GM18951 (cell line): ENCODE results near the gene GPR158.

Experiments
- POLR2A ChIP-seq: IDR thresholded peaks from 4 replicates; pipeline ENCODE4 v1.6.1; 2011; ENCODE audit warnings: mild to moderate bottlenecking; ENCODE audit not compliant: insufficient read length, insufficient read depth; ENCODE audit errors: extremely low read depth
- in situ Hi-C: fragments of 300-500 bp; cut with MboI; formaldehyde crosslinking; loops from one replicate; pipeline ENCODE4 v1.12.0; 2022; ENCODE audit warnings: low sequenced_read_pairs, mixed read lengths, inconsistent platforms; ENCODE audit not compliant: unreplicated experiment

Gene GPR158

DNA sequence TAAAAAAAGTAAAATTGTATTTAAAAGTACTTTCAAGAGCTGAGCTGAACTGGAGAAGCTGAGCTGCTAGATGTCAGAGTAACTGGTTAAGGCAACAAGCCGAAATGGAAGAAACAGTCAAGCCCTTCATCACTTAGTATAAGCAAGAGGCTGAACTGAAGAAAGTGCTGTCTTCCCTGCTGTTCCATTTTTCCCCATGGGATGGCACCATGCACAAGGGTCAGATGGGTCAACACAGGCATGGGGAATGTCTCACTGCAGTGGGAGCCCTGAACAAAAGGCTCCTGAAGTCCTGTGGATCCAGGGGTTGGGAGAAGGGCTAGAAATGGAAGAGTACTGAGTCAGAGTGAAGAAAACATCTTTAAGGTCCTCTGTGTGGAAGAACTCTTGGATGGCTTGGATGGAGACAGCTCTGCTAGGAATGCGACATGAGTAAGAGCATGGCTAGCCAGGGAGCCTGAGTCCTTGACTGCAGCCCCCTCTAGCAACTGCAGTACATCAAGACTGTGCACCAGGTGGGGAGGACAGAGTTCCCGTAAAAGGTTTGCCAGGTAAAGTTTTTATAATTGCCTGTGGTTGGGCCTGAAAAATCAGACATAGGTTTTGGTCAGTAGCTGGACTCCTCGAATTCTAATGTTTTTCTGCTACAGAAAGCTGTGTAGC lies 348.3 kb downstream of the GPR158 start:
- TF ChIP-seq POLR2A: no peak
- in situ Hi-C loops: no loop called here

DNA sequence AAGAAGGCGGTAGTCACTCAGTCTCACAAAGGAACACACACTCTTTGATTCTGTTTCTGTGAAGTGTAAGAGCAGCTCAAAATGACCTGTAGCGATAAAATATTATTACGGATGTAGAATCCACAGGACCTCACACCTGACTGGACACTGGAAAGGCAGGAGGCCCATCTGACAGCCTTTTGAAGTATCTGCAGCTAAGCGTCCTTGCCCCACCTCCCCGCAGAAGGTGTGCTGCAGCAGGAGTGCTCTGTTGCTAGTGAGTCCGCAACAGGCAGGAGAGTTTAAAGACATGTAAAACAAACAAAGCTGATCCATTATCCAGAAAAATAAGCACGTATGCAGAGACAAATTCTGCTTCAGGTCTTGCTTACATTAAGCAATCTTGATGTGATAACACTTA lies 355.5 kb downstream of the GPR158 start:
- no peak for TF ChIP-seq POLR2A
- in situ Hi-C loops: no loop called here

DNA sequence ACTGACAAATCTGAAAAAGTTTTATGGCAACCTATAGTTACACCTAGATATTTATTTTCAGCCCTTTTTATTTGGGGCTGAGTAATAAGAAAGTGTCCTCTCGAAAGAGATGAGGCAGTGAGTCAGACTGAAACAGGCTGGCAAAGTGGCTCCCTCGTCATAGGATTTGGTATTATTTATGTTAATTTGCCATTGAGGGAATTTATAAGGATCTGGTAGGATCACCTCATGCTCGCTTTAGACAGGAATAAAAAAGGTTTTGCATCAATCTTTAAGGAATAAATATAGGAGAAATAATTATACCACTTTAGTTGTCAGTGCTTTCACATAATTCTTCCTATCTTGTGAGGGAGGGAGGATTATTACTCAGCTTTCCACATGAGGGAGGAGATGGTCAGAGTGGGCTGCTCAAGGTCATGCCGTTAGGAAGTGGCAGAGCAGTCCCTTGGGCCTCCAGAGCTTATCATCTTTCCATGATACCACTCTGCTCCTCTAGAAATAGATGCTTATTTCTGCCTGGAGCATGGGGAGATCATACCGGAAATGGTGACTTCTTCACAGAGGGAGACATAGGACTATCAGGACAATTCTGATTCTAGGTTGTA lies 356.8 kb downstream of the GPR158 start:
- in situ Hi-C loops: no loop called here
- no peak for TF ChIP-seq POLR2A

DNA sequence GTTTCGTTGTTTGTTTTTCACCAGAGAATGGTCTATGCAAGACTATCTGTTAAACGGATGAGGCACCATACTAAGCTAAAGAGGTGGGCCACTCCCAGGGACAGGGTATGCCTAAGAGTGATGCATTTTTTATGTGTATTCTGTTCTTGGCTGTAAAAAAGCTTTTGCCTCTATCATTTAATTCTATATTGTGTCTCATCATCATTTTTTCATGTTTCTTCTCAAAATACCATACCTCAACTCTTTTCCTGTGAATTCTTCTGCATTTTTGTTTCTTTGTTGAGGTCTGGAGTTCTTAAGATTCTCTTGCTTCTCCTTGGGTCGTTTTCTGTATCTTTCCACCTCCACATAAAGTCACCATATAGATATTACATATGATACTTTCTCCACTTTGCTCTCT lies 357.4 kb downstream of the GPR158 start:
- TF ChIP-seq POLR2A: no peak
- in situ Hi-C loops: no loop called here

DNA sequence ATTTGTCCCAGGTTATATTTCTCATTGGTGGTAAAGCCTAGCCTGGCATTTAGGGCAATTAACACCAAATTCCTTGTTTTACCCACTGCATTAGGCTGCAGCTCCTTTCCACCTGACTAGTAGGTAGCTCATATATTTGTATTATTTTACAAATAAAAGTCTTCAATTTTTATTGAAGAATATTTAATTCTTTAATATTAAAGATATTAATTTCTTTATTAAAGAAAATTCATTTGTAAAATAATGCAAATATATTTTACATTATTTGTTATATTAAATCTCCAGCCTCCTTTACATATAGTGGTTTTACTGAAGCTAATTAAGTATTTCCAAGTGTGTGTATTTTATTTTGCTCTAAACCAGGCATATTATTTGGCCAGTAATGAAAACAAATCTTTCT lies 361.2 kb downstream of the GPR158 start:
- in situ Hi-C loops: no loop called here
- TF ChIP-seq POLR2A: no peak

DNA sequence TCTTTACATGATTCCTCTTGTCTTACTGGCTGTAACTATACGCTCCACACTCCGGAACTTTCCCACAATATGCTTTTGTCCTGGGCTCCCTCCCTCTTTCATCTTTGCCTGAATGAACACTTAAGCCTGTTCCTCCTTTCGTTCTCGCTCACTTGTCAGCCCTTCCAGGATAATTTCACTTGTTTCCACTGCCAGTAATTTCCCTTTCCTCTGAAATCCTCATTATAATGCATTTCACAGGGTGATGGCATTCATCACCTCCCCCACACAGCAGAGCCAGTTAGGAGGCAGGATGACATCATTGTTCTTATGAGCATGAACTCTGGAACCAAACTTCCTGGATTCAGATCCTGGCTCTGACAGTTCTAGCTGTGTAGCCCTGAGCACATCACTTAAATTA lies 372.6 kb downstream of the GPR158 start:
- in situ Hi-C loops: no loop called here
- TF ChIP-seq POLR2A: no peak

DNA sequence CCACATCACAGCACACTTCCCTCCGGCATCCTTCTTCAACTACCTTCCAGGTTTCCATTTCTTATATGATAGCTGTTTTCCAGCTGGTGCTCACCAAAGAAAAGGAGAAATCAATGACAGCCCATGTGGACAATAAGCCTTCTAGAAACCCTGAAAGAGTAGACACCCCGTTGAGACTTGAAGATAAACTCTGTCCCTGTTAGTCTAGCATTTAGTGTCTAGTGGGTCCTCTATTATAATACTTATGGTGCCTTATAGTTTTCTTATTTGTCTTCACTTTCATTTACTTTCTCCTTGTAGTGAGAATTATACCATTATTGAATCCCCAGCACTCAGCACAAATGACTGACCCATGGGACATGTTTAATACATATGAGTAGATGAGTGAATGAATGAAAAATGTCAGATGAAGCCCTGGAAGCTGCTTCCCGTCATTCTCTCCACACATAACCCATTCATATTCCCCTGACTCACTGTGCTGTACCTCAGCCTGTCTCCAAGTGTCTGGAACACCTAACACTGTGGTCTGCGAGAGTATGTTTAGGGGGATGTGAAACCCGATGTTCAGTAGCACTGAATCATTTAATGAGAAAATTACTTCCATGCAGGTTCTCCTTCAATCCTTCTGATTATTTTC lies 377.6 kb downstream of the GPR158 start:
- no peak for TF ChIP-seq POLR2A
- in situ Hi-C loops: no loop called here

DNA sequence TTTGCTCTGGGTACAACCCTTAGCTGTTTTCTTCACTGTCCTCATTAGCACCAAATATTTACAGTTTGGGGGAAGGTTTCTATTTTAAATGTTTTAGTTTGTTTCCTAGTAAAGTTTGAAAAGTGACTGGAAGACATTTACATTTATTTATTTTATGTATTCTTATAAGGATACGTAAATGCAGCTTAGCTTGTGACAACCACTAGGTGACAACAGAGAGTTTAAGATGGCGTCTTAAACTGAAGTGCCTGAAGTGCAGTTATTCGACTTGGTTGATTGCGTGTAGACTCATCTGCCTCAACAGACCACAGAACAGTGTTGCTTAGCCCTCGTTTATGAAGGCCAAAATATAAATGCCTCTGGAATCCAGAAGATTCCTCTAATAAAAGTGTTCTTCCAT lies 381.1 kb downstream of the GPR158 start:
- no peak for TF ChIP-seq POLR2A
- in situ Hi-C loops: no loop called here

DNA sequence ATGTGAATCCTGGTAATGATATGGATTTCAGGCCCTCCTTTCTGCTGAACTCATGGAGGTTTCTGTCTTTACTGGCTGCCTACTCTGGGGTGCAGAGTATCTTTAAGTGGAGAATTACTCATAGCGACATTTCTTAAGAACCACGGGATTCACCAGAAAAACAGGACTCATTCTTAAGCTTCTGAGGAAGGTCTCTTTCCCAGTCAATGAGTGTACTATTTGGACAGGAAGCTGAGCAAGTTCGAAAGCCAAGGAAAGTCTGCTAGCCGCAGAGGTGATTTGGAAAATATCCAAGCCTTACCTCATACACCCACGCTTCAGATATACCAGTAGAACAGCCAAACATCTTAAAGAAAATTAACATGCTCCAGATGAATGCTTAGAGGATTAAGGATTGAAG lies 381.7 kb downstream of the GPR158 start:
- in situ Hi-C loops: no loop called here
- no peak for TF ChIP-seq POLR2A

DNA sequence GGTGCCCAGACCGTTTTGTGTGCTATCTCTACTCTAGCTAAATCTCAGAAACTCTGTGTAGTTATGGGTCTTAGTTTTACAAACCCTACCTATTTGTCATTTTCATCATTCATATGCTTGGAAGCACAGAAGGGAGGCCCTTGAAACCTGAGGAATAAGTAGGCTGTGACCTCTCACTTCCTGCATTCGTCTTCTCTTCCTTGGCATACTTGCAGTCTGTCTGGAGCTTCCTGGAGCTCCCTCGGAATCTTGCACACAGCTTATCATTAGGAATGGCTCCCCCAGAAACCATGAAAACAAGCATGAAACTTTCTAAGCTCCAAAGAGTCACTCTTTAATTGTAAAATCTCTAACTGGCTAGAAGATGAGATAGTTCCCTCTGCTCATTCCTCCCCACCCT lies 382.3 kb downstream of the GPR158 start:
- no peak for TF ChIP-seq POLR2A
- in situ Hi-C loops: no loop called here

DNA sequence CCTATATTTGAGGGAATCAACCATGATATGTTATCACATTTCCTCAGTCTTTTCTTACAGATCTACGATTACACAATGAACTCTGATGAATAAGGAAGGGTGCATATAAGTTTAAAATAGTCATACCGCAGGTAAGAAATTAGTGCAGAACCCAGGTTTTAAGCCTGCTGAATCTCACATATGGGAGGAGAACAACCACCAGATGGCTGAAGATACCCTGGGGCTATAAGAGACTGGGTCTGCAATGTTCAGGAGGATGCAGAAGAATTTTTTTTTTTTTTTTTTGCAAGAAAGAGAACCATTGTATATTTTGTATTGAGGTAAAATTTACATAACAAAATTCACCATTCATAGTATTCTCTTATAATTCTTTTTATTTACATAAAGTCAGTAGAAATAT lies 387.0 kb downstream of the GPR158 start:
- in situ Hi-C loops: no loop called here
- no peak for TF ChIP-seq POLR2A

DNA sequence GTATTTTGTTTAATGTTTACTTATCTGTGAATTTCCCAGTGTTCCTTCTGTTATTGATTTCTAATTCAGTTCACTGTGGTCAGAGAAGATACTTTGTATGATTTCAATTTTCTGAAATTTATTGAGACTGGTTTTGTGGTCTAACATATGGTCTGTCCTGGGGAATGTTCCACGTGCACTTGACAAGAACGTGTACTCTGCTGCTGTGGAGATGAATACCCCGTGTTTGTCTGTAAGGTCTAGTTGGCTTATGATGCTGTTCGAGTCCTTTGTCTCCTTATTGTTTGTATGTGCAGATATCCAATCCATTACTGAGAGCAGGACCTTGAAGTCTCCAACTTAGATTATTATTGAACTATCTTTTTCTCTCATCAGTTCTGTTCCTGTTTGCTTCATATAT lies 387.7 kb downstream of the GPR158 start:
- TF ChIP-seq POLR2A: no peak
- in situ Hi-C loops: no loop called here

DNA sequence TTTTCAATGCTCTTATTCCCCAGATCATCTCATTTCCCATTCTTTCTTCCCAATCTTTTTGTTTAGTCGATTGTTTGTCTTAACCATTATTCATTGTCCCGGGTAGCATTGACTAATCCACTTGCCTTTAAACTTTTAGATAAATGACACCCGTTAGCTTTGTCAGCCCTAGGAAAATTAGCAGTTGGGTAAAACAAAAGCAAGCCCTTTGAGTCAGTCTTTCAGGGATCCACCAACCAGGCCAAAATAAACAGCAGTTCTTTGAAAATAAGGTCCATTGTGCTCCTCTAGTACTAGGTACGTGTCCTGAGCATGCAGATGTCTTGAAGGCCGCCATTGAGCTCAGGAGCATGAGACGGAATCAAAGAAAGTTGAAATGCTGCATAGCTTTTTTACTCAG lies 389.6 kb downstream of the GPR158 start:
- in situ Hi-C loops: no loop called here
- no peak for TF ChIP-seq POLR2A

DNA sequence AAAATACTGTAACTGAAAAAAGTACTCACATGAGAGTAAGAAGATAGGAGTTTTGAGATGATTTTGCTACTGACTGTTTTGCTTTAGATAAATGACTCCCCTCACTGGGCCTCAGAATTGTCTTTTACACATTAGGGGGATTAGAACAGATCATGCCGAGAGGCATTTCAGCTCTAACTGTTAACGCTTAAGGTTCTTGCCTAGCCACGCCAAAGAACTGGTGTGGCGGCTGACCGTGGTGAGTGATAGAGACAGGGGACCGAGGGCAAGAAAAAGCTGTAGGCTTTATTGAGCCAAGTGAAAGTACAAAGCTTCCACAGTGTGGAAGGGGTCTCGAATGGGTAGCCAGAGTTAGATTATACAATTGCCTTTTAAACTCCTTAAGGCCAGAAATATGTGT lies 390.8 kb downstream of the GPR158 start:
- in situ Hi-C loops: no loop called here
- TF ChIP-seq POLR2A: no peak
